GM12872 (cell line): ENCODE data around the gene HDAC9.

Experiments
- TF ChIP-seq, protein P1 (sequence below): IDR thresholded peaks from 3 replicates; pipeline ENCODE4 v1.5.1; 2011; ENCODE audit warnings: low read depth, mild to moderate bottlenecking, low read length, moderate library complexity; ENCODE audit not compliant: insufficient read depth

HDAC9 gene

DNA sequence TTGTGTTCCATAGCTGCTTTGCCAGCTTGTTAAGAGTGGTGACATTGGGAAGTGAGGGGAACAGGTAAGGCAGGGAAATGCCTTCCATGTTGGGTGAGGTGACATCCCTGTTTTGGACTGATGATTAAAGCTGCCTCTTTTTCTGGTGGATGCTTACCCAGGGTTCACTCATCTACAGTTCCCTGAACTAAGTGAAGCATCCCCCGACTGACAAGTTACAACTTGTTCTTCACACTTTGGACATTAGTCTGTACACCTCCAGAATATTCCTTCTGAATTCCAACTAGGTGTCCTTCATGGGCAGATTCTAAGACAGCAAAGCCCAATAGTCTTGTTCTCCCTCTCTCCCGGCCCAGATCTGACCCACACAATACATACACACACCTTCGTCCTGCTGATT lies 63.4 kb downstream of the HDAC9 start:
- TF ChIP-seq, protein P1, sequence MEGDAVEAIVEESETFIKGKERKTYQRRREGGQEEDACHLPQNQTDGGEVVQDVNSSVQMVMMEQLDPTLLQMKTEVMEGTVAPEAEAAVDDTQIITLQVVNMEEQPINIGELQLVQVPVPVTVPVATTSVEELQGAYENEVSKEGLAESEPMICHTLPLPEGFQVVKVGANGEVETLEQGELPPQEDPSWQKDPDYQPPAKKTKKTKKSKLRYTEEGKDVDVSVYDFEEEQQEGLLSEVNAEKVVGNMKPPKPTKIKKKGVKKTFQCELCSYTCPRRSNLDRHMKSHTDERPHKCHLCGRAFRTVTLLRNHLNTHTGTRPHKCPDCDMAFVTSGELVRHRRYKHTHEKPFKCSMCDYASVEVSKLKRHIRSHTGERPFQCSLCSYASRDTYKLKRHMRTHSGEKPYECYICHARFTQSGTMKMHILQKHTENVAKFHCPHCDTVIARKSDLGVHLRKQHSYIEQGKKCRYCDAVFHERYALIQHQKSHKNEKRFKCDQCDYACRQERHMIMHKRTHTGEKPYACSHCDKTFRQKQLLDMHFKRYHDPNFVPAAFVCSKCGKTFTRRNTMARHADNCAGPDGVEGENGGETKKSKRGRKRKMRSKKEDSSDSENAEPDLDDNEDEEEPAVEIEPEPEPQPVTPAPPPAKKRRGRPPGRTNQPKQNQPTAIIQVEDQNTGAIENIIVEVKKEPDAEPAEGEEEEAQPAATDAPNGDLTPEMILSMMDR: no peak

DNA sequence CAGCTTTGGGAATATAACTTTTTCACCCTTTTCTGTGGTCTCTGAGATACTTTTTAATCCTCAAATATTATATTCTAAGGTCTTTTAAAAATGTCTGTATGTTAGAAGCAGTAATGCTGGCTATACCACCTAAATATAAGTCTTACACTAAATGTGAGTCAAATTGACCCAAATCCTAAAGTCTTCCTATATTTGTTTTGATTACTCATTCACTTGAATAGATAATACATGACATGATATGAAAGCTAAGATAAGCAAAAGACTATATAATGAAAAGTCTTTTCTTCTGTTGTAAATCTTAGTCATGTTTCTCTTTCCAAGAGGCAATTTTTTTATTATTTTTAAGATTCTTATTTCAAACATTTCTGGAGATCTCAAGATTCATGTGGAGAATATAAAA lies 64.2 kb downstream of the HDAC9 start:
- TF ChIP-seq, protein P1: no peak

DNA sequence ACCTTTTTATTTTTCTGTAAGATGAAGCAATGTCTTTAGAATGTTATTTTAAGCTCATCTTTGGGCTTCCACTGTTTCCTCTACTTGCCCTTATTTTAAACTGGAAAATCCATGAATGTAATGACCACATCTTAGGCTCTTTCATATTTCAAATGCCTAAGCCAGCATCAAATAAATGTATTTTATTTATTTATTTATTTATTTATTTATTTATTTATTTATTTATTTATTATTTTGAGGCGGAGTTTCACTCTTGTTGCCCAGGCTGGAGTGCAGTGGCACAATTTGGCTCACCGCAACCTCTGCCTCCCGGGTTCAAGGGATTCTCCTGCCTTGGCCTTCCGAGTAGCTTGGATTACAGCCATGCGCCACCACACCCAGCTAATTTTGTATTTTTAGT lies 69.2 kb downstream of the HDAC9 start:
- TF ChIP-seq, protein P1: no peak

DNA sequence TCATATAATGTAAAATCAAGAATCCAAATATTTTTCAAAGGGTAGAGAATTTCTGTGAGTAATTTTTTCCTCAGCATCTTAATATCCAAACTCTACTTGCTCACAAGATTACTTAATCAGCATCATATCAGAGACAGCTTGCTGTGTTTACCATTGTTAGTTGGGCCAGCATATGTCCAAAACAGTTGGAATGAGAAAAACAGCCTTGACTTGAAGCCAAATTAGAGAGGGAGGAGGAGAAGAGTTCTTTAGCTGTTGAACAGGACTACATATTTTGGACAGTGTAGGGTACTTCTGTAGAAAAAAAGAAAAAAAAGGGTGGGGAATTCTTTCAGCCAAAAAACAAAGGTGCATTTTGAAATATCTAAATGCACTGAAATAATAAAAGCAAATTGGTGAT lies 69.8 kb downstream of the HDAC9 start:
- TF ChIP-seq, protein P1: no peak

DNA sequence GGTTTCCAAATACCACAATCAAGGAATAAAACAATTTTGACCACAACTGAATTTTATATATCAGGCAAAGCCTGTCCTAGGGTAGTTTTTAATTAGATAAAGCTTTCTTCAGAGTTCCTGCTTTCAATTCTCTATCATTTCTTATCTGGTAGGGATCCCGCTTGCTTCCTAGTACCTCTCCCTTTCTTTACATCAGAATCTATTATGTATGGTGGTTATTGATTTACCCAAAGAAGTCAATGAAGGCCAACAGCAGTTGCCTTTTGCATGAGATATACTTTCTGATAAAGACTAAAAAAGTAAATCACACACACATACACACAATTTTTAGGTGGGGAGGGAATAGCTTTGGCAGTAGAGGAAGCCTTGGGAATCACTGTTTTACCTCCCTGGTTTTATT lies 70.7 kb downstream of the HDAC9 start:
- TF ChIP-seq, protein P1: no peak

DNA sequence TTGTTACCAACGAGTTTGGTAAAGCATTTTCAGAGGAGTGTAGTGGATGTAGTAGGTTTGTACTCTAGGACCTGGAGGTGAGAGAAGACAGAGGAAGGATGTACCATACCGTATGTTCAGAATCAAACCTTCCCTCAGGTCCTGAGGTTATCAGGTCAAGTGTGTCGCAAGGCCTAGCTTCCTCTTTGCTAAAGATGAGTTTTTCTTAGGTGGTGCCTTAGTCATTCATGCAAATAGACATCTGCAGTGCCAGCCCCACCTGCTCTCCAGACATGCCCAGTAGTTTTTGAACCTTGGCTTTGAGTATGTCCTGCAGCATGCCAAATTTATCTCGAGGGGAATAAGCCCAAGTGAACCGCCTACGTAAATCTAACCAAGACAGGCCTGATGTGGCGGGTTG lies 71.3 kb downstream of the HDAC9 start:
- TF ChIP-seq, protein P1: no peak

DNA sequence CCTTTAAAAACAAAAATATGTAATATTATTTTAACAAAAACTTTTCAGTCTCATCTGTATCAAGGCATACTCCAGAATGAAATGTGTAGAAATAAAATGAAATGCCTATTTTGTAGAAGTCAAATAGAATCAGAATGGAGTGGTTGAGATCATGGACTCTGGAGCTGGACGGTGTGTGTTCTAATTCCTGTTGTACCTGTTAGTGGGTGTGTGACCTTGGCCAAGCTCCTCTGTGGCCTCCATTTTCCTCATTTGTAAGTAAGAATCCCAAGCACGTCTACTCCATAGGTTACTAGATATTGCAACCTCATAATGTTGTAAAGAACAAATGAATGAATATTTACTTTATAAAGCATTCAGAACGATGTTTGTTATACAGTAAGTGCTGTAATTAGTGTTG lies 74.9 kb downstream of the HDAC9 start:
- TF ChIP-seq, protein P1: no peak
